Smooth muscle cell (in vitro differentiated cells): Measurements from ENCODE around the gene SLCO4A1. TPM values are rescaled to one million over a fixed set of nuclear protein-coding genes. Genes with fewer than 3 reads are reported as not detected.

Source experiments
- DNase-seq: peaks from one replicate; lab custom pipeline; 2025; ENCODE audit not compliant: unreplicated experiment; lab: John Stamatoyannopoulos, UW
- H2AFZ ChIP-seq: fragments of 200-600 bp; sonication (generic); 2 replicates; pipeline ENCODE4 v1.6.0; 2016; ENCODE audit warnings: antibody characterized with exemption, low read depth, mild to moderate bottlenecking
- H3F3A ChIP-seq: fragments of 200-600 bp; sonication (generic); 2 replicates; pipeline ENCODE4 v1.6.0; 2017; ENCODE audit warnings: antibody characterized with exemption, low read depth
- H3K27ac ChIP-seq: fragments of 200-600 bp; sonication (generic); 2 replicates; pipeline ENCODE4 v1.5.1; 2016; ENCODE audit warnings: low read depth, mild to moderate bottlenecking
- H3K27me3 ChIP-seq: fragments of 200-600 bp; sonication (generic); 2 replicates; pipeline ENCODE4 v1.6.1; 2016; ENCODE audit warnings: low read depth, mild to moderate bottlenecking
- H3K36me3 ChIP-seq: fragments of 200-600 bp; sonication (generic); 2 replicates; pipeline ENCODE4 v1.5.1; 2016; ENCODE audit warnings: low read depth
- H3K4me1 ChIP-seq: fragments of 200-600 bp; sonication (generic); 2 replicates; pipeline ENCODE4 v1.5.1; 2016; ENCODE audit warnings: low read depth
- H3K4me2 ChIP-seq: fragments of 200-600 bp; sonication (generic); 2 replicates; pipeline ENCODE4 v1.6.0; 2016; ENCODE audit warnings: mild to moderate bottlenecking
- H3K4me3 ChIP-seq: fragments of 200-600 bp; sonication (generic); 2 replicates; pipeline ENCODE4 v1.5.1; 2016; ENCODE audit warnings: mild to moderate bottlenecking
- H3K79me2 ChIP-seq: fragments of 200-600 bp; sonication (generic); 2 replicates; pipeline ENCODE4 v1.6.0; 2016; ENCODE audit warnings: low read depth, mild to moderate bottlenecking
- H3K9ac ChIP-seq: fragments of 200-600 bp; sonication (generic); 2 replicates; pipeline ENCODE4 v1.6.0; 2016; ENCODE audit warnings: low read depth
- H3K9me3 ChIP-seq: fragments of 200-600 bp; sonication (generic); replicated peaks from 2 replicates; pipeline ENCODE4 v1.5.1; 2016; ENCODE audit warnings: low read depth
- H4K20me1 ChIP-seq: fragments of 200-600 bp; sonication (generic); 2 replicates; pipeline ENCODE4 v1.6.0; 2016; ENCODE audit warnings: low read depth
- whole genome bisulfite sequencing: methylation state at CpG from one replicate; pipeline ENCODE4 v1.1.7; 2016; ENCODE audit warnings: low lambda C conversion rate; 5-methylcytosine and 5-hydroxymethylcytosine counted together
- polyA plus RNA-seq: library from polyadenylated mRNA; unstranded; fragments of >200 nt; fragmentation: Nextera tagmentation; extraction: Ambion mirVana; gene quantifications from 2 replicates; pipeline ENCODE4 v1.2.1, GENCODE V29; 2016
- total RNA-seq: library from RNA; depleted of rRNA; stranded (reverse); fragments of >200 nt; gene quantifications from 2 replicates; pipeline ENCODE4 v1.2.3, GENCODE V29; 2014
- TF ChIP-seq, protein P1 (sequence below): fragments of 200-600 bp; sonication (generic); IDR thresholded peaks from 2 replicates; pipeline ENCODE4 v1.5.1; 2017; ENCODE audit warnings: borderline replicate concordance, mild to moderate bottlenecking, antibody characterized with exemption; ENCODE audit not compliant: insufficient read depth, poor library complexity, severe bottlenecking

Gene SLCO4A1
- total and polyA plus RNA-seq, 2 experiments from 2014 or later = 0.81 to 1.4 TPM

DNA sequence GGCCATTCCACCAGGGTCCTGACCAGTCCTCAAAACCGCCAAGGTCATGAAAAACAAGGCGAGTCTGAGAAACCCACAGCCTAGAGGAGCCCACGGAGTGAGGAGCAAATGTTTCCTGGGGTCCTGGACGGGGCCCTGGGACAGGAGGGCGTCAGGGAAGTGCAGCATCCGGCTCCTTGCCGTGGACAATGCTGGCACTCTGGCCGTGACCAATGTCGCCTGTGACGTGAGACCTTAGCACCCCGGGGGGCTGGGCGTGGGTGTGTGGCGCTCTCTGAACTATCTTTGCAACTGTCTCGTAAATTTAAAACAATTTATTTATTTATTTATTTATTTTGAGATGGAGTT, 34.1 kb upstream of the SLCO4A1 start:
- Histone ChIP-seq H3K27ac (no peak overlapping the region), H3K4me2 (no peak overlapping the region), H2AFZ (no peak overlapping the region), H3K27me3 (no peaks in the 10 kb centered on the region), H3K9ac (no peak overlapping the region), H3K79me2 (no peaks in the 10 kb centered on the region), H4K20me1 (no peaks in the 10 kb centered on the region), H3K4me3 (no peak overlapping the region), H3K36me3 (no peaks in the 10 kb centered on the region), H3F3A (no peaks in the 10 kb centered on the region), H3K9me3 (no peaks in the 10 kb centered on the region), H3K4me1 (no peaks in the 10 kb centered on the region)
- WGBS = 95% methylated on average over 14 of the region's 14 CpGs
- no peak for DNase-seq
- TF ChIP-seq, protein P1, sequence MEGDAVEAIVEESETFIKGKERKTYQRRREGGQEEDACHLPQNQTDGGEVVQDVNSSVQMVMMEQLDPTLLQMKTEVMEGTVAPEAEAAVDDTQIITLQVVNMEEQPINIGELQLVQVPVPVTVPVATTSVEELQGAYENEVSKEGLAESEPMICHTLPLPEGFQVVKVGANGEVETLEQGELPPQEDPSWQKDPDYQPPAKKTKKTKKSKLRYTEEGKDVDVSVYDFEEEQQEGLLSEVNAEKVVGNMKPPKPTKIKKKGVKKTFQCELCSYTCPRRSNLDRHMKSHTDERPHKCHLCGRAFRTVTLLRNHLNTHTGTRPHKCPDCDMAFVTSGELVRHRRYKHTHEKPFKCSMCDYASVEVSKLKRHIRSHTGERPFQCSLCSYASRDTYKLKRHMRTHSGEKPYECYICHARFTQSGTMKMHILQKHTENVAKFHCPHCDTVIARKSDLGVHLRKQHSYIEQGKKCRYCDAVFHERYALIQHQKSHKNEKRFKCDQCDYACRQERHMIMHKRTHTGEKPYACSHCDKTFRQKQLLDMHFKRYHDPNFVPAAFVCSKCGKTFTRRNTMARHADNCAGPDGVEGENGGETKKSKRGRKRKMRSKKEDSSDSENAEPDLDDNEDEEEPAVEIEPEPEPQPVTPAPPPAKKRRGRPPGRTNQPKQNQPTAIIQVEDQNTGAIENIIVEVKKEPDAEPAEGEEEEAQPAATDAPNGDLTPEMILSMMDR = no peak

DNA sequence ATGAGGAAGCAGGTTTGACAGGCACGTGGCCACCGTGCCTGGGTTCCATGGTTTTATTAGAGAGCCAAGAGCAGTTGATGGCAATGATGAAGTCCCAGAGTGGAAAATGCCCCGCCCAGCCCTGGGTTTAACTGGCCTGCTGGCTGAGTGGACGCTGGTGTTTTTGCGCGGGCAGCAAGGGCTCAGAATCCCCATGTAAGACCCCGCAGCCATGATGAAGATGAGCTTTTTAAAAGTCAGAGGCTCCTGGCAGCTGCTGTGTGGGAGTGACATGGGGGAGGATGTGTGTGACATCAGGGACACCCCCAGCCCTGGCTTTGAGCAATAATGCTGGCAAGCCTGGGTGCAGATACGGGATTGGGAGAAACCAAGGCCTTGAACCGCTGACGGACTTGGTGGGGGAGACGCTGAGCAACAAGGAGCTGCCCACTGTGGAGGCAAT, 33.0 kb upstream of the SLCO4A1 start:
- Histone ChIP-seq H3K9me3 (no peaks in the 10 kb centered on the region), H3K9ac (no peak overlapping the region), H2AFZ (no peak overlapping the region), H3K79me2 (no peaks in the 10 kb centered on the region), H3K4me3 (no peak overlapping the region), H3K4me2 (no peak overlapping the region), H3K27me3 (no peaks in the 10 kb centered on the region), H3K4me1 (no peaks in the 10 kb centered on the region), H3K27ac (no peak overlapping the region), H3K36me3 (no peaks in the 10 kb centered on the region), H3F3A (no peaks in the 10 kb centered on the region), H4K20me1 (no peaks in the 10 kb centered on the region)
- TF ChIP-seq, protein P1 = no peak
- WGBS = 91% methylated on average over 11 of the region's 11 CpGs
- no peak for DNase-seq

DNA sequence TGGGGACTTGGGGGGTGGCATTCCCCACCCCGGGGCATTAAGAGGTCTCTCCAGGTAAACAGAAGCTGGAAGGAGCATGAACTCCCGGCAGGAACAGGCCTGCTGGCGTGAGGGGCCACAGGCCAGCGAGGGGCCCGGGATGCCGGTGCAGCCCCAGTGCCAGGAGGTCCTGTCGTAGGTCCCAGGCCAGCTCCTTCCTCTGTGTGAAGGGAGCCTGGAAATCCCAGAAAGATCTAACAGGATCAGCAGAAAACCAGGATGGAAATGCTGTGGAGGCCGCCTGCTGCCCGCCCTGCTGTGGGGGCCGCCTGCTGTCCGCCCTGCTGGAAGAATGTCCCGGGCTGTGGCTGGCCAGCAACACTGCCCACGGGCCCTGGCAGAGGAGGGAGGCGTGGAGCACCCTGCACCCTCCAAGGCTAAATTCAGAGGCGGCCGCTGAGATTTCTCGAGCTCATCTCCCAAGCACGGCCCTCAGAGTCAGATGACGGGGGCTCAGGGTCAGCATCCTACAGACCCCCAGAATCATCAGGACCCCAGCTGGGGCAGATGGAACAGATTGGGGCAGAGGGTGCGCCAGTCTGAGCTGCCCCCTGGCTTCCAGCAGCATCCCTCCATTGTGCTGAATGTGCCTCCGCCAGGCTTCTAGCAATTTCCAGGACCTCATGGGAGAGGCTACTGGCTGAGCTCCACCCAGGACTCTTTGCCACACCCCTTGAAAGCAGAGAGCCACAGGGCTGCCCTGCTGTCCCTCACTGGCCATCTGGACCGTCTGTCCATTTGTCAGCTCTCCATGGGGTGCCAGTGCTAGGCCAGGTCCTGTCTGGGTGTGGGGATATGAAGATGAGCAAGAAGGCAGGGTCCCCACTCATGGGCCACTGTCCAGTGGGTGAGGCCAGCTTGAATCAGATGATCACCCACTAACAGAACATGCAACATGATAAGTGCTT, 32.2 kb upstream of the SLCO4A1 start:
- H3K4me2 ChIP-seq = no peak overlapping the region
- H3K79me2 ChIP-seq = no peaks in the 10 kb centered on the region
- WGBS = 85% methylated on average over 22 of the region's 22 CpGs
- H3K36me3 ChIP-seq = no peaks in the 10 kb centered on the region
- H3F3A ChIP-seq = no peaks in the 10 kb centered on the region
- TF ChIP-seq, protein P1 = no peak
- no peaks in the 10 kb centered on the region for H3K4me1 ChIP-seq
- no peaks in the 10 kb centered on the region for H4K20me1 ChIP-seq
- DNase-seq = no peak
- H3K9ac ChIP-seq = no peak overlapping the region
- H3K4me3 ChIP-seq = no peak overlapping the region
- H3K27me3 ChIP-seq = no peaks in the 10 kb centered on the region
- H3K27ac ChIP-seq = no peak overlapping the region
- no peaks in the 10 kb centered on the region for H3K9me3 ChIP-seq
- no peak overlapping the region for H2AFZ ChIP-seq

DNA sequence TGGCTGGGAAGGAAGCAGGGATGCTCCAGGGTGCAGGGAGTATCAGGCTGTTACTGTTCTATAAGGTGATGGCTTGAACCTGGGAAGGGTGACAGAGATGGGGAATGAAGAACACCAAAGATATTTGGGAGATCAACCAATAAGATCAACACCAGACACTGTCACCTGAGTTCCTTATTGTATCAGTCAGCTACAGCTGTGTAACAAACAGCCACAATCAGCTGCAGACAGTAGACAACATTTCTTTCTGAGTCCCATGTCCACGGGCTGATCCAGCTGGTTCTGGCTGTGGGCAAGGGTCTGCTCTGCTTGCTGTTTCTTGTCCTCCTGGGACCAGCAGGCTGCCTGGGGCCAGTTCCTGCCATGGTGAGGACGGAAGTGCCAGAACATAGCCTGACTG, 31.3 kb upstream of the SLCO4A1 start:
- H3K4me2 ChIP-seq = no peak overlapping the region
- DNase-seq = no peak
- TF ChIP-seq, protein P1 = no peak
- no peak overlapping the region for H3K27ac ChIP-seq
- no peaks in the 10 kb centered on the region for H3K9me3 ChIP-seq
- H4K20me1 ChIP-seq = no peaks in the 10 kb centered on the region
- no peaks in the 10 kb centered on the region for H3K4me1 ChIP-seq
- no peak overlapping the region for H2AFZ ChIP-seq
- no peaks in the 10 kb centered on the region for H3K27me3 ChIP-seq
- no peaks in the 10 kb centered on the region for H3F3A ChIP-seq
- H3K36me3 ChIP-seq = no peaks in the 10 kb centered on the region
- H3K9ac ChIP-seq = no peak overlapping the region
- WGBS = 94% methylated on average over 2 of the region's 2 CpGs
- H3K4me3 ChIP-seq = no peak overlapping the region
- no peaks in the 10 kb centered on the region for H3K79me2 ChIP-seq
